SKM-1 (cell line): ENCODE measurements around the gene UHRF1.

ENCODE experiments used
- DNase-seq: peaks from one replicate; lab custom pipeline; 2025; ENCODE audit not compliant: unreplicated experiment; lab: John Stamatoyannopoulos, UW

UHRF1 gene

DNA sequence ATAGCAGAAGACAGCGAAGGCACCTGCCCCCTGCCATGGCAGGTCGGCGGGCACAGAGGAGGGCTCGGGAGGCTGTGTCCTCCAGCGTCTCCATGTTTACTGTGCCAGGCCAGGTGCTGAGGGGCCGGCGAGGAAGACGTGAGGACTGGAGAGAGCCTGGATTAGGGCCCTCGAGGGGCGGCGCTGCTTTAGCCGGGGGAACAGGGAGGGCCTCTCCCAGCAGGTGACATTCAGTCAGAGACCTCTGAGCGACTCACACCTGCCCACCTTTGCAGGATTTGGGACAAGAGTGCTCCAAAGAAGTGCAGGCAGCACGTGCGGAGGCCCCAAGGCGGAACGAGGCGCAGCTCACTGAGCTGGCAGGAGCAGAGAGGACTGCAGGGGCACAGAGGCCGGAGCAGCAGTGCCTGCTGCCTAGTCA lies 77.2 kb downstream of the UHRF1 start:
- no peak for DNase-seq

DNA sequence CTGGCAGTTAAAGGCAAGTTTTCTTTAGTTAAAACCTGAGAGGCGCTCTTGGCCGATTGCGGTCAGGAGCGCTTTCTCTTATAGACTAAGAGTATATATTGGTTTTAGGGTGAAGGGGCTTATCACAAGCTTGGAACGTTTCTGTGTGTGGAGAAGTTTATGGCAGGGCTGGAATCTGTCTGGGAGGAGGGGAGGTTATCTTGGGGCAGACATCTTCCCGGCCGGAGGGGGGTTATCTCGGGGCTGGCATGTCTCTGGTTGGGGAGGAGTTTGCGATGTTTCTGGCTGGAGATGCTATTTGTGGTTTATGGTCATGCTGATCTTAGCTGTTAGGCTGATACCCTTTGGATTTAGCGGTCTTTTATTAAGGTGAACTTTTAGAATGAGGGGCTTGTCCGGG lies 78.0 kb downstream of the UHRF1 start:
- no peak for DNase-seq

DNA sequence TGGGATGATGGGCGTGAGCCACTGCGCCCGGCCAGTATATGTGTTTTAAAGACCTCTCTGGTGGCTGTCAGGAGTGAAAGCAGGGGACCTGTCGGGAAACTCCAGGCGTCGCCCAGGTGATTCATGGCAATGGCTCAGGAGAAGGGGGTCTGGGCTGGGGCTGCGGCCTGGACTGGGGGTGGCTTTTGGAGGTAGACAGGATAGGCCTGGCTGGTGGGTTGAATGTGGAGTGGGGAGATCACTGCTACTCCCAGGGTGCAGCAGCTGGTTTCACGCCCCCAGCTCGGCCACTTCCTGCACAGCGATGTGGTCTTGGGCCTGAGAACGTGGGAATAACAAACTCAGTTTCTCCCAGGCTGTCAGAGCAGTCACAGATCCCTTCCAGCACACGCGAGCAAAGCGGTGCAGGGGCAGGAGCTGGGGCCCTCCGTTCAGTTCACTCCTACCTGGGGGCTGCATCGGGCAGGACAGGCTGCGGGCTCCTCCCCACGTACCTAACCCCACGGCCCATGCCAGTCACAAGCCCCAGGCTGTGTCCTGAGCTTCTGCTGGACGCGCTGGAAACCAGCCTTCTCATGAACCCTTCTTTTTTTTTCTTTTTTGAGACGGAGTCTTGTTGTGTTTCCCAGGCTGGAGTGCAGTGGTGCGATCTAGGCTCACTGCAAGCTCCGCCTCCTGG lies 78.5 kb downstream of the UHRF1 start:
- no peak for DNase-seq

DNA sequence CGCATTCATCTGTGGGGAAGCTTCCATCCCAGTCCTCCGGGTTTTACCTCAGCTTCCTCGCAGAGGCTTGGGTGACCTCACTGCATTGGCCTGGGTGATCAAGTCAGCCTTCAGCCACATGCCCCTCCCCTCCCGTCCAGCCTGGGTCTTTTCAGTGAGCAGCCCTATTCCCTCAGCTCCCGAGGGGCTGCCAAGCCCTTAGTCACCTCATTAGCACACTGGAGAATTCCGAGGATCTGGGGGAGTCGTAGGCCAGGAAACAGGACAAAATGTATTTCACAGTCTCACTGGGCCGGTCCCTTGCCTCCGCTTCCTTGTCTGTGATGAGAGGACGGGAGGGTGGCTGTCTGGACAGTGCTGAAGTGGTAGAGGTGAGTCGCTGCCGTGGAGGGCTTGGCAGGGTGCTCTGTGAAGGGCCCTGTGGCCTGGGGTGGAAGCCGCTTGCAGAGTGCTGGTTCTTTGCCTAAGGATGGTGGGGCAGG lies 79.5 kb downstream of the UHRF1 start:
- no peak for DNase-seq

DNA sequence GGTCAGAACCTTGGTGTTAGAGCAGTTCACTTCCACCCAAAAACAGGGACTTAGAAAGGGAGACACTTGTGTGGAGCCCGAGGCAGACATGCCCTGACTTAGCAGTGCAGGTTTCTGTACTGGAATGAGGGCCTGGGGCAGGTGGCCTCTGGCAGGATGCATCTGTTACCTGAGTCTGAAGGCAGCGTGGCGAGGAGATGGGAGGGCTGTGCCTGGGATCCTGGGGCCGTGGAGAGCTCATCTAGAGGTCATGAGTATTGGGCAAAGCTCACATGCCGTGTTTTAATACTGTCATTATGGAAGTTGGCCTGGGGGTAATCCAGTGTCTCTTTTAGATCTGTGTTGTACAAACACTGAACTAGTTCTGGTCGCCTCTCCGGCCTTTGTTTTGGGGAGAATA lies 81.0 kb downstream of the UHRF1 start:
- no peak for DNase-seq

DNA sequence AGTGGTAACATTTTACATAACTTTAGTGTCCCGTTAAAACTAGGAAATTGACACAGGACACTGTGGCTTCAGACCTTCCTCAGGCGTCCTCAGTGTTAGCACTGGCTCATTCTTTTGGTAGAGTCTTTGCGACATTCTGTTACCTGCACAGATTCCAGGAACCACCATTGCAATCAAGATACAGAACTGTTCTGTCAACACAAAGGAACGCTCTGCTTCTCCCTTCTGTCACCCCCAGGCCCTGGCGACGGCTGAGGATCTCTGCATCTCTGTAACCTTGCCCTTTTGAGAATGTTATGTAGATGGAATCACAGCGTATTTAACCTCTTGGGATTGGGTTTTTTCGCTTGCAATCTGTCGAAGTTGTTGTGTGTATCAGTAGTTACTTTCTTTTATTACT lies 82.2 kb downstream of the UHRF1 start:
- no peak for DNase-seq

DNA sequence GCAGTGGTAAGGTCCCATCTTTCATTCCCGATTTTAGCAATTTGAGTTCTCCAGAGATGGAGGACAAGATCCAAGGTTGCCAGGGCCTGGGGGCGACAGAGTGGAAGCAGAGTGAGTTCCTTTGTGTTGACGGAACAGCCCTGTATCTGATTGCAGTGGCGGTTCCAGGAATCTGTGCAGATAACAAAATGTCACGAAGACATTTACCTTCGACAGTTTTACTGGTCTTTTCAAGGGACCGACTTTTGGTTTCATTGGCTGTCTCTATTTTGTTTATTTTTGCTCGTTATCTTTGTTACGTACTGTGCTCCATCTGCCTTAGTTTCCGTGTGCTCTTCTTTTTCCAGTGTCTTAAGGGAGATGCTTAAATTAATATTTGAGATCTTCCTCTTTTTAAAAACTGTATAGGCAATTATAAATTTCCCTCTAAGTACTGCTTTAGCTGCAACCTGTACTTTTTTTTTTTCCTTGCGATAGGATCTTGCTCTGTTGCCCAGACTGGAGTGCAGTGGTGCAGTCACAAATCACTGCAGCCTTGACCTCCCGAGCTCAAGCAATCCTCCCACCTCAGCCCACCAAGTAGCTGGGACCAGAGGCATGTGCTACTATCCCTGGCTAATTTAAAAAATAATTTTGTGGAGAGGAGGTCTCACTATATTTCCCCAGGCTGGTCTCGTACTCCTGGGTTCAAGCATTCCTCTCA lies 82.8 kb downstream of the UHRF1 start:
- no peak for DNase-seq

DNA sequence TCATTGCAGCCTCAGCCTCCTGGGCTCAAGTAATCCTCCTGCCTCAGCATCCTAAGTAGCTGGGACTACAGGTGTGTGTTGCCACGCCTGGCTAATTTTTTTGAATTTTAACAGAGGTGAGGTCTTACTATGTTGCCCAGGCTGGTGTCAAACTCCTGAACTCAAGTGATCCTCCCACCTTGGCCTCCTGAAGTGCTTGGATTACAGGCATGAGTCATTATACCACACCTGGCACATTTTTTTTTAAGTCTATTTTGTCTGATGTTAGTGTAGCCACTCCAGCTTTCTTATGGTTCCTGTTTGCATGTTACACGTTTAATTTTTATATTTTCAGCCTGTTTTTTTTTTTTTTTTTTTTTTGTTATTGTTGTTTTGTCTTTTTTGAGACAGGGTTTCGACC lies 84.4 kb downstream of the UHRF1 start:
- DNase-seq = no peak

DNA sequence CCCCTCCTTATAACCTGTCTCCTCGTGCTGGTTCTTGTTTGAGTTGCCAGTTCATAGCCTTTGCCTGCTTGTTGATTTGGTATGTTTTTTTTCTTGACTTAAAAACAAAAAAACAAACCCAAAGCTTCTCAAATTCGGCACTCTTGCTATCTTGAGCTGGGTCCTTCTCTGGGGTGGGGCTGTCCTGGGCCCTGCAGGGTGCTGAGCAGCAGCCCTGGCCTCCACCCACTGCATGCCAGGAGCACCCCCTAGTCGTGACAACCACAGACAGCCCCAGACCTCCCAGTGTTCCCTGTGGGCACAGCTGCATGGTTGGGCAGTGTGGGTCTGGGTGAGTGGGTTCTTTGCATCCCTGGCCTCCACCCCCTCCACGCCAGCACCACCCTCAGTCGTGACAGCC lies 87.4 kb downstream of the UHRF1 start:
- DNase-seq = no peak

DNA sequence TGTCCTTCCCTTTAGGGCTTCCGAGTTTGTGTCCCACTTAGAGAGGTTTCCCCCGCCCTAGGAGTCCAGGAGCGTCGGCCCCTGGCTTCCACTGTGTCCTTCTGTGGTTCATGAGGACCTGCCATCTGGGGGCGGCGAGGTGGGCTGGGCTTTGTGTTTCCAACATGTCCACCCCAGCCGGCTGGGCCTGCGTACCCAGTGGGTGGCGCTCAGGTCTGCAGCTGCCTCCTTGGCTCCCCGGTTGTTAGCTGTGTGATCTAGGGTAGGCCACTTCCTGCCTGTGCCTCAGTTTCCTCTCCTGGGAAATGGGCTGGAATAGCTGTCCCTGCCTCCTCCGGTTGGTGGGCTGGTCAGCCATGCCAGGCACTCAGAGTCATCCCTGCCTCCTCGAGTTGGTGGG lies 88.0 kb downstream of the UHRF1 start:
- DNase-seq = no peak

DNA sequence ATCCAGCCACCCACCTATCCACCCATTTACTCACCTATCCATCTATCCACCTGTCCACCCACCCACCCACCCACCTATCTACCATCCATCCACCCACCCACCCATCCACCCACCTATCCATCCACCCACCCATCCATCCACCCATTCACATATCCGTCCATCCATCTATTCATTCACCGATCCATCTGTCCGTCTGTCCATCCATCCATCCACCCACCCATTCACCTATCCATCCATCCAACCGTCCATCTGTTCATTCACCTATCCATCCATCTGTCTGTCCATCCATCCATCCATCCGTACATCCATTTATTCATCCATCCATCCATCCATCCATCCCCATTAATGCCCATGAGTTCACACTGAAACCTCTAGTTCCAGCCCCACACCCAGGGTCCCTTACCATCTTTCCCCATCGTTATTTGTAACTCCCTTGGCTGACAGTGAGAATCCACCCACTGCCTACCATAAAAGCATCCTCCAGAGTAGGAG lies 90.9 kb downstream of the UHRF1 start:
- no peak for DNase-seq

DNA sequence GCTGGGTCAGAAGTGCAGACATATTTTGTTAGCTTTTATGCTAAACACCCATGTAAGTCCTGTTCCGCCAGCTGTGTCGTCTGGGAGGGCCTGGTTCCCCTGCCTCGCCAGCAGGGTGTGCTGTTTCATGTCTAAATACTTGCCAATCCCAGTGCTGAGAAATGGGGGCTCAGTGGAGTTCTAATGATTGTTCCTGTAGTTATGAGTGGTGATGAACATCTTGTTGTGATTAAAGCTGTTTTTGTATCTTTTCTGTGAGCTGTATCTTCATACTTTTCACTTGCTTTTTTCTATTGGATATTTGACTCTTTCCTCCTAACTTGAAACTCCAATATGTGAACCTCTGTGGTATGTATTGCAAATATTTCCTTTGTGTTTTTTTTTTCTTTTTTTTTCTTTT lies 92.3 kb downstream of the UHRF1 start:
- no peak for DNase-seq

DNA sequence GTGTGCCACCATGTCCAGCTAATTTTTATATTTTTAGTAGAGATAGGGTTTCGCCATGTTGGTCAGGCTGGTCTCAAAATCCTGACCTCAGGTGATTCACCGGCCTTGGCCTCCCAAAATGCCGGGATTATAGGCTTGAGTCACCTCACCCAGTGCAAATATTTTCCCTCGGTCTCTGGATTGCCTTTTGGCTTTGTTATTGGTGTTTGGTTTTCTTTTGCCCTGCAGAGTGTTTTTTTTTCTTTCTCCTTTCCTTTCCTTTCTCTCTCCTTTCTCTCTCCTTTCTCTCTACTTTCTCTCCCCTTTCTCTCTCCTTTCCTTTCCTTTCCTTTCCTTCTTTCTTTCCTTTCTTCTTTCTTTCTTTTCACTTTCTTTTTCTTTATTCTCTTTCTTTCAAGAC lies 92.8 kb downstream of the UHRF1 start:
- DNase-seq = no peak

DNA sequence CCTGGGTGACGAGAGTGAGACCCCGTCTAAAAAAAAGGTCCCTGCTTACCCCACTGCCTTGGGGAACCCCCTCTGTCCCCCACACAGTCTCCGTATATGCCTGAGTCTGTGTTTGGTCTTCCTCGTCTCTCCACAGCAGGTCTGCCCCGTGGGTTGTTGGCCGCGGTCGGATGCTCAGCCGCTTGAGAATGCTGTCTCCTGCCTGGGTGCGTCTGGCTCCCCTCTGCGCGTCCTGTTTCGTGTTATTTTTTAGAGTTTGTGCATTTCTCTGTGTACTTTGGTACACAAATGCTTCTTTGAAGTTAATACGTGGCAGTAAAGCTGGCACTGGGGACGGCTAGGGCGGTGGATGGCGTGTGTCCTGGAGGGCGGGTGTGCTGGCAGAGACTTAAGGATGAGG lies 94.5 kb downstream of the UHRF1 start:
- no peak for DNase-seq

DNA sequence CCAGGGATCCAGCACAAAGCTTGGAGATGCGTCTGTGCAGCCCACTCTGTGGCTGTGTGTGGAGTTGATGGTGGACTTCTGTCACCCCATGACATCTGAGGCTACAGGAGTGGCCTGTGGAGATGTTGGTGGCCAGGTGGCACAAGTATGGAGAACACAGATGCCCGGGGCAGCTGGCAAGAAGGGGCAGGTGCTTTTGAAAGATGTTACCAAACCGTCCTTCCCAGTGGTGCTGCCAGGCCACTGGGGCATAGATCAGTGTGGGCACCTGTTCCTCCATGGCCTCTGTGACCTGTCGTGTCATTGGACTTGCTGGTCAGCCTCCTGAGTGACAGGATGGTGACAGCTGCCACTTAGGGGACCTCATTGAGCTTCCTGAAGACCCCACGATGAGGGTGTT lies 95.8 kb downstream of the UHRF1 start:
- no peak for DNase-seq

DNA sequence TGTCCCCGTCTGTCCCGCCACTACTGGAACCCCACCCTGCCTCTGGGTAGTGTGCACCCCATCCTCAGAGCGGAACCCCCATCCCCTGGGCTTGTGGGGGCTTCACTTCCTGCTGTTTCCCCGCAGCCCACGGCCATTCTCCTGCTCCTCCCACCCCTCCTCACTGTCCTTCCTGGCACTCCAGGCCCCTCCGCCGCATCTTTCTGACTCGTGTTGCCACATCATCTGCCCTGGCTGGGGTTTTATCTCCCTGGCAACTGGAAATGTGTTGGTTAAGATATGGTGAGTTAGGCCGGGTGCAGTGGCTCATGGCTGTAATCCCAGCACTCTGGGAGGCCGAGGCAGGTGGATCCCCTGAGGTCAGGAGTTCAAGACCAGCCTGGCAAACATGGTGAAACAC lies 96.9 kb downstream of the UHRF1 start:
- DNase-seq = no peak

DNA sequence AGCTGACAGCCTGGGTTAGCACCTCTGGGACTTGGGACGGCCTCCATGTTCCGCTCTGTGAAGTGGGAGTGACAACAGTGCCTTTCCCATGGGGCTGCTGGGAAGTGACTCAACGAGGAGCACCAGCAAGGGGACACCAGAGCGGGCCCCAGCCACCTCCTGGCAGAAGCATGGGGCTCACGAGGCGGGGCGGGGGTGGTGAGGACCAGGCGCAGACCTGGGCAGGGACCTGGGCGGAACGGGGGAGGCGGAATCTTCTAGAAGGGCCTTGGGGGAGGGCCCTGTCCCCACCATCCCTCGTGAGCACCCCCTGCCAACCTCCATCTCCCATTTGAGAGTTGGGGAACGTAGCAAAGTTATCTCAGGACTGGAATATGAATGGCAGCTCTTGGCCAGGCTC lies 97.5 kb downstream of the UHRF1 start:
- DNase-seq = no peak
